ENCODE results near the gene CCL15.

- TF ChIP-seq PHF8 (CRISPR knock-in tag; IDR thresholded peaks at IDR 0.05) (no peak), RFX1 (IDR thresholded peaks at IDR 0.05) (no peak), ZNF431 (CRISPR knock-in tag; IDR thresholded peaks at IDR 0.05; ENCODE audit: borderline replicate concordance, low read depth) (0 out of 2 replicates have a peak, but pooled peaks have one; percentile 4), POLR2A (IDR thresholded peaks at IDR 0.05; ENCODE audit: insufficient read depth in 1 of 2, low read depth in 2 of 2, low read length in 2 of 2) (no peak)
Measured at GRCh38 chr17:35982409-35983191, 18.8 kb downstream of the CCL15 start.
